Endothelial cell of umbilical vein (primary cell): Measurements from ENCODE around the gene DAB2IP. TPM values are rescaled to one million over a fixed set of nuclear protein-coding genes. Genes with fewer than 3 reads are reported as not detected.

Experiments used
- BruUV-seq: library from RNA; stranded (reverse); fragments of 400-500 nt; replicated peaks from 2 replicates; lab custom pipeline; 2021; lab: Mats Ljungman, UMichigan
- CTCF ChIA-PET: fragments of 300-600, 350-600 bp; sonication (Branson Sonifier 250); formaldehyde crosslinking; loops from one replicate; lab custom pipeline; 2021; ENCODE audit warnings: antibody characterized with exemption, inconsistent platforms; lab: Charles Lee
- POLR2A ChIA-PET: fragments of 300-600, 350-600 bp; sonication (Branson Sonifier 250); formaldehyde crosslinking; loops from one replicate; lab custom pipeline; 2021; ENCODE audit warnings: antibody characterized with exemption, inconsistent platforms; lab: Charles Lee
- DNase-seq: peaks from one replicate; pipeline ENCODE4 v3.0.0-alpha.2; 2011; ENCODE audit warnings: low read depth, low spot score
- FAIRE-seq: peaks from 2 replicates; lab custom pipeline; 2011; peaks lifted over from hg19 to GRCh38; lab: Jason Lieb, UNC
- H2AFZ ChIP-seq: 2 replicates; pipeline ENCODE4 v1.6.0; 2012; ENCODE audit warnings: low read depth, low read length, control low read depth, inconsistent platforms
- H3K27ac ChIP-seq: 2 replicates; pipeline ENCODE4 v1.5.1; 2011; ENCODE audit warnings: low read depth, mild to moderate bottlenecking, control low read depth, low read length, moderate library complexity; ENCODE audit not compliant: insufficient read depth
- H3K27me3 ChIP-seq, 2 experiments: 2 replicates each; pipeline versions ENCODE4 v1.6.0 to v1.6.1; 2011; ENCODE audit warnings: low read length in 2 of 2, mixed read lengths in 1 of 2; ENCODE audit not compliant: control insufficient read depth in 2 of 2, insufficient read depth in 2 of 2
- H3K36me3 ChIP-seq, 2 experiments: 2 replicates in 1 of 2; 3 replicates in 1 of 2; pipeline ENCODE4 v1.5.1; 2011; ENCODE audit warnings: low read length in 2 of 2, mild to moderate bottlenecking in 1 of 2, moderate library complexity in 1 of 2; ENCODE audit not compliant: control insufficient read depth in 2 of 2, insufficient read depth in 2 of 2; ENCODE audit errors: extremely low read depth in 1 of 2
- H3K4me1 ChIP-seq: 3 replicates; pipeline ENCODE4 v1.5.1; 2011; ENCODE audit warnings: mild to moderate bottlenecking, low read length; ENCODE audit not compliant: control insufficient read depth, insufficient read depth; ENCODE audit errors: extremely low read depth
- H3K4me2 ChIP-seq: 2 replicates; pipeline ENCODE4 v1.6.1; 2011; ENCODE audit warnings: low read length, control low read depth, mixed read lengths; ENCODE audit not compliant: insufficient read depth
- H3K4me3 ChIP-seq, 3 experiments: fragments of 200-600 bp in 1 of 3; sonication (generic), shearing (Covaris generic) in 1 of 3; replicated peaks in 1 of 3; 2 replicates each; pipeline ENCODE4 v1.5.1; 2011 to 2016; ENCODE audit warnings: control low read depth in 3 of 3, low read length in 3 of 3, mild to moderate bottlenecking in 2 of 3, inconsistent platforms in 1 of 3, low read depth in 1 of 3, moderate library complexity in 1 of 3; ENCODE audit not compliant: insufficient read depth in 1 of 3
- H3K79me2 ChIP-seq: 2 replicates; pipeline ENCODE4 v1.6.0; 2012; ENCODE audit warnings: low read length, inconsistent platforms; ENCODE audit not compliant: control insufficient read depth, insufficient read depth
- H3K9ac ChIP-seq: replicated peaks from 2 replicates; pipeline ENCODE3; 2011; ENCODE audit warnings: low read length, control low read depth; ENCODE audit not compliant: insufficient read depth; ENCODE audit errors: extremely low read depth
- H3K9me1 ChIP-seq: replicated peaks from 3 replicates; pipeline ENCODE4 v1.6.0; 2011; ENCODE audit warnings: mild to moderate bottlenecking, low read length; ENCODE audit not compliant: control insufficient read depth, insufficient read depth; ENCODE audit errors: extremely low read depth
- H3K9me3 ChIP-seq: replicated peaks from 2 replicates; pipeline ENCODE4 v1.5.1; 2012; ENCODE audit warnings: low read length, inconsistent platforms; ENCODE audit not compliant: control insufficient read depth, insufficient read depth
- H4K20me1 ChIP-seq: replicated peaks from 2 replicates; pipeline ENCODE3; 2011; ENCODE audit warnings: mild to moderate bottlenecking, low read length; ENCODE audit not compliant: control insufficient read depth, insufficient read depth; ENCODE audit errors: extremely low read depth
- CTCF ChIP-seq, 2 donors: IDR thresholded peaks; 1 replicate in 1 of 2; 2 replicates in 1 of 2; pipeline ENCODE4 v1.5.1; 2011; ENCODE audit warnings: low read length in 2 of 2, mild to moderate bottlenecking in 2 of 2, moderate library complexity in 2 of 2, control low read depth in 1 of 2, inconsistent platforms in 1 of 2, low read depth in 1 of 2; ENCODE audit not compliant: insufficient read depth in 1 of 2; ENCODE audit errors: extremely low read depth in 1 of 2
- EZH2 ChIP-seq: IDR thresholded peaks from 2 replicates; pipeline ENCODE4 v1.6.1; 2012; ENCODE audit warnings: borderline replicate concordance, low read depth, mild to moderate bottlenecking, moderate library complexity, low read length, inconsistent platforms; ENCODE audit not compliant: severe bottlenecking
- FOS ChIP-seq: IDR thresholded peaks from 2 replicates; pipeline ENCODE4 v1.6.1; 2011; ENCODE audit warnings: mild to moderate bottlenecking, low read length, moderate library complexity, borderline replicate concordance; ENCODE audit not compliant: insufficient read depth
- GATA2 ChIP-seq: IDR thresholded peaks from 2 replicates; pipeline ENCODE4 v1.7.0; 2011; ENCODE audit warnings: low read depth, mild to moderate bottlenecking, moderate library complexity, mixed read lengths, low read length; ENCODE audit not compliant: insufficient read length, insufficient read depth
- JUN ChIP-seq: IDR thresholded peaks from 2 replicates; pipeline ENCODE4 v1.6.1; 2011; ENCODE audit warnings: borderline replicate concordance, low read depth; ENCODE audit not compliant: insufficient read length, insufficient read depth
- MAX ChIP-seq: IDR thresholded peaks from 2 replicates; pipeline ENCODE4 v1.6.1; 2011; ENCODE audit not compliant: insufficient read depth, insufficient read length
- MYC ChIP-seq: IDR thresholded peaks from one replicate; pipeline ENCODE4 v1.6.1; 2011; ENCODE audit warnings: mild to moderate bottlenecking, low read depth, low read length
- POLR2A ChIP-seq: IDR thresholded peaks from 2 replicates; pipeline ENCODE4 v1.6.1; 2012; ENCODE audit warnings: low read depth, mild to moderate bottlenecking, control low read depth, low read length
- POLR2AphosphoS5 ChIP-seq: IDR thresholded peaks from 2 replicates; pipeline ENCODE4 v1.6.1; 2012; ENCODE audit warnings: low read depth, mild to moderate bottlenecking, control low read depth, low read length, moderate library complexity; ENCODE audit not compliant: insufficient read depth
- dilution Hi-C: fragments of 300-500 bp; cut with MboI; formaldehyde crosslinking; loops from one replicate; pipeline ENCODE4 v1.15.0; 2019; ENCODE audit warnings: low sequenced_read_pairs; ENCODE audit not compliant: extremely low pct_ligation_motif_present
- intact Hi-C: fragments of 100-400 bp; cut with micrococcal nuclease; formaldehyde crosslinking; loops from one replicate; pipeline ENCODE4 v1.10.0; 2022
- polyA plus RNA-seq, 4 experiments: library from polyadenylated mRNA; depleted of rRNA in 3 of 4; stranded (reverse) in 3 of 4; unstranded in 1 of 4; fragments of >200 nt; gene quantifications; 2 replicates each; pipeline versions ENCODE4 v1.2.1 to v1.2.3, GENCODE V29; 2011 to 2012; ENCODE audit warnings: missing spikeins in 1 of 4
- total RNA-seq: library from RNA; stranded (reverse); gene quantifications from 2 replicates; pipeline ENCODE4 v1.2.3, GENCODE V29; 2021

DAB2IP gene
- total and polyA plus RNA-seq, 2 donors (not counting 3 experiments of a cell fraction or from before 2014, with no cell fraction given): 29.2 to 53.6 TPM

GRCh38 chr9:121801579-121801978 is 150.1 kb downstream of the DAB2IP start:
- no peaks in the 10 kb centered on the region for H3K4me1 ChIP-seq
- H3K9ac ChIP-seq: no peak overlapping the region
- intact Hi-C loops (no loop called here), dilution Hi-C loops (no loop called here)
- no peaks in the 10 kb centered on the region for H4K20me1 ChIP-seq
- H3K4me2 ChIP-seq: no peak overlapping the region
- DNase-seq (no peak), FAIRE-seq (no peak)
- no peaks in the 10 kb centered on the region for H3K9me1 ChIP-seq
- no peaks in the 10 kb centered on the region for H3K36me3 ChIP-seq
- peaks cover 5 to 11% of the 10 kb centered on the region in 2 experiments for H3K27me3 ChIP-seq
- BruUV-seq: no TSS peak
- no peaks in the 10 kb centered on the region for H3K9me3 ChIP-seq
- no peak for TF ChIP-seq MYC
- TF ChIP-seq POLR2AphosphoS5: no peak
- no peak for TF ChIP-seq CTCF (IDR thresholded peaks at IDR 0.05; ENCODE audit: extremely low read depth in 1 of 2, insufficient read depth in 1 of 2, low read depth in 1 of 2, low read length in 2 of 2)
- TF ChIP-seq JUN: no peak
- no peak for TF ChIP-seq GATA2
- TF ChIP-seq EZH2: no peak
- TF ChIP-seq POLR2A: no peak
- no peak for TF ChIP-seq MAX
- TF ChIP-seq FOS: no peak
- ChIA-PET CTCF (no interaction called here), POLR2A (no interaction called here)
- no peaks in the 10 kb centered on the region for H3K79me2 ChIP-seq
- H3K27ac ChIP-seq: no peak overlapping the region
- no peak overlapping the region for H2AFZ ChIP-seq
- H3K4me3 ChIP-seq: no peak overlapping the region
